Neural crest cell (in vitro differentiated cells): ENCODE measurements around the gene FAM83E. TPM values are rescaled to one million over a fixed set of nuclear protein-coding genes. Genes with fewer than 3 reads are reported as not detected.

ENCODE experiments used
- DNase-seq: peaks from one replicate; pipeline ENCODE4 v3.0.0; 2021; ENCODE audit warnings: low read depth, mixed read lengths, low spot score
- H3K27ac Mint-ChIP-seq: one replicate; pipeline ENCODE4 v1.8.0; 2021; ENCODE audit warnings: mild to moderate bottlenecking, mixed read lengths; ENCODE audit not compliant: unreplicated experiment
- H3K27me3 Mint-ChIP-seq: 2 replicates; pipeline ENCODE4 v1.8.0; 2021; ENCODE audit warnings: low read depth, mild to moderate bottlenecking, mixed read lengths
- H3K36me3 Mint-ChIP-seq: 2 replicates; pipeline ENCODE4 v1.8.0; 2021; ENCODE audit warnings: low read depth, mild to moderate bottlenecking, mixed read lengths
- H3K4me1 Mint-ChIP-seq: 2 replicates; pipeline ENCODE4 v1.8.0; 2021; ENCODE audit warnings: mixed read lengths
- H3K4me3 Mint-ChIP-seq: one replicate; pipeline ENCODE4 v1.8.0; 2021; ENCODE audit warnings: mild to moderate bottlenecking, mixed read lengths
- H3K9me3 Mint-ChIP-seq: 2 replicates; pipeline ENCODE4 v1.8.0; 2021; ENCODE audit warnings: mixed read lengths
- CTCF ChIP-seq: fragments of 200-600 bp; sonication (generic); conservative IDR thresholded peaks from 2 replicates; pipeline ENCODE4 v1.5.0; 2021; ENCODE audit warnings: antibody characterized with exemption, mild to moderate bottlenecking
- total RNA-seq: library from RNA; stranded (reverse); gene quantifications from 2 replicates; pipeline ENCODE4 v1.2.1, GENCODE V29; 2021

Gene FAM83E
- total RNA-seq, 1 donor from 2014 or later: 6.1 TPM

GRCh38 chr19:48573163-48573505, 41.7 kb downstream of the FAM83E start:
- Mint-ChIP-seq H3K4me3 (no peak overlapping the region), H3K9me3 (no peaks in the 10 kb centered on the region), H3K27me3 (peaks cover 20% of the 10 kb centered on the region), H3K4me1 (peaks cover 4% of the 10 kb centered on the region), H3K36me3 (no peaks in the 10 kb centered on the region), H3K27ac (peak overlapping the region; percentile 40)
- DNase-seq: no peak
- TF ChIP-seq CTCF: no peak

- Mint-ChIP-seq H3K4me3 (no peak overlapping the region), H3K4me1 (peaks cover 4% of the 10 kb centered on the region), H3K9me3 (no peaks in the 10 kb centered on the region), H3K27ac (no peak overlapping the region), H3K27me3 (peaks cover 36% of the 10 kb centered on the region), H3K36me3 (no peaks in the 10 kb centered on the region)
- no peak for TF ChIP-seq CTCF
- DNase-seq: no peak
Measured at GRCh38 chr19:48571378-48572162, 43.3 kb downstream of the FAM83E start.

- Mint-ChIP-seq H3K4me1 (peaks cover 4% of the 10 kb centered on the region), H3K36me3 (no peaks in the 10 kb centered on the region), H3K9me3 (no peaks in the 10 kb centered on the region), H3K27ac (no peak overlapping the region), H3K27me3 (peaks cover 38% of the 10 kb centered on the region), H3K4me3 (no peak overlapping the region)
- no peak for TF ChIP-seq CTCF
- no peak for DNase-seq
Measured at GRCh38 chr19:48569814-48570213, 45.1 kb downstream of the FAM83E start.

- no peak overlapping the region for H3K4me3 Mint-ChIP-seq
- peaks cover 5% of the 10 kb centered on the region for H3K4me1 Mint-ChIP-seq
- no peaks in the 10 kb centered on the region for H3K9me3 Mint-ChIP-seq
- peak overlapping the region; percentile 12 for H3K27ac Mint-ChIP-seq
- peaks cover 38% of the 10 kb centered on the region for H3K27me3 Mint-ChIP-seq
- TF ChIP-seq CTCF: no peak
- H3K36me3 Mint-ChIP-seq: no peaks in the 10 kb centered on the region
- DNase-seq: no peak
Measured at GRCh38 chr19:48568345-48568886, 46.5 kb downstream of the FAM83E start.

- no peak for TF ChIP-seq CTCF
- Mint-ChIP-seq H3K27ac (no peak overlapping the region), H3K4me1 (peaks cover 7% of the 10 kb centered on the region), H3K9me3 (no peaks in the 10 kb centered on the region), H3K36me3 (no peaks in the 10 kb centered on the region), H3K4me3 (no peak overlapping the region), H3K27me3 (peaks cover 31% of the 10 kb centered on the region)
- DNase-seq: no peak
Measured at GRCh38 chr19:48565090-48565489, 49.8 kb downstream of the FAM83E start.

Other genes with a start within 250 kb of the FAM83E start
- gene KDELR1, start 223.5 kb downstream of the FAM83E start, total RNA-seq: 163 and 172 TPM in 2 replicates
- 0.68 and 0.75 TPM in 2 replicates for gene GRIN2D, start 221.4 kb downstream of the FAM83E start, total RNA-seq
- 52.1 and 56.1 TPM in 2 replicates for gene GRWD1, start 169.1 kb downstream of the FAM83E start, total RNA-seq
- 1.5 and 2.0 TPM in 2 replicates for gene KCNJ14, start 159.5 kb downstream of the FAM83E start, total RNA-seq
- 172 and 196 TPM in 2 replicates for gene CYTH2, start 145.7 kb downstream of the FAM83E start, total RNA-seq
- 3.1 and 3.3 TPM in 2 replicates for gene LMTK3, start 103.2 kb downstream of the FAM83E start, total RNA-seq
- gene SULT2B1, start 62.9 kb downstream of the FAM83E start, total RNA-seq: not detected in 2 replicates
- gene SPACA4, start 8.3 kb downstream of the FAM83E start, total RNA-seq: not detected in 2 replicates
- gene RPL18, start 4.1 kb upstream of the FAM83E start, total RNA-seq: 1,772 and 1,774 TPM in 2 replicates
- gene SPHK2, start 4.4 kb upstream of the FAM83E start, total RNA-seq: 48.5 and 50.3 TPM in 2 replicates
- gene DBP, start 22.3 kb upstream of the FAM83E start, total RNA-seq: 4.9 and 5.2 TPM in 2 replicates
- gene CA11, start 31.1 kb upstream of the FAM83E start, total RNA-seq: 11.4 and 13.0 TPM in 2 replicates
- 0.50 and 0.75 TPM in 2 replicates for gene NTN5, start 57.9 kb upstream of the FAM83E start, total RNA-seq
- gene FUT2, start 80.9 kb upstream of the FAM83E start, total RNA-seq: not detected in 2 replicates
- 2.4 and 2.6 TPM in 2 replicates for gene MAMSTR, start 104.6 kb upstream of the FAM83E start, total RNA-seq
- gene RASIP1, start 125.5 kb upstream of the FAM83E start, total RNA-seq: 0.59 and 1.0 TPM in 2 replicates
- 0.23 TPM in 1 of 2 replicates, not detected in the other for gene IZUMO1, start 131.8 kb upstream of the FAM83E start, total RNA-seq
- gene FUT1, start 137.6 kb upstream of the FAM83E start, total RNA-seq: 0.51 and 0.59 TPM in 2 replicates
- gene FGF21, start 140.4 kb upstream of the FAM83E start, total RNA-seq: not detected in 2 replicates
- gene BCAT2, start 196.0 kb upstream of the FAM83E start, total RNA-seq: 40.3 and 40.4 TPM in 2 replicates
- gene HSD17B14, start 221.4 kb upstream of the FAM83E start, total RNA-seq: 4.2 and 6.6 TPM in 2 replicates